GM19023 (cell line): ENCODE measurements around the gene GRHPR.
"Not testable (repeated sequence)": the region's sequence is repeated elsewhere in the genome, so short reads cannot be mapped to it uniquely, and the experiment has no call there.

ENCODE experiments used
- ATAC-seq: cut with Tn5 transposase; IDR thresholded peaks from one replicate; pipeline ENCODE4 v1.9.1; 2021; ENCODE audit warnings: mild to moderate bottlenecking, moderate library complexity; ENCODE audit not compliant: unreplicated experiment

Gene GRHPR

DNA sequence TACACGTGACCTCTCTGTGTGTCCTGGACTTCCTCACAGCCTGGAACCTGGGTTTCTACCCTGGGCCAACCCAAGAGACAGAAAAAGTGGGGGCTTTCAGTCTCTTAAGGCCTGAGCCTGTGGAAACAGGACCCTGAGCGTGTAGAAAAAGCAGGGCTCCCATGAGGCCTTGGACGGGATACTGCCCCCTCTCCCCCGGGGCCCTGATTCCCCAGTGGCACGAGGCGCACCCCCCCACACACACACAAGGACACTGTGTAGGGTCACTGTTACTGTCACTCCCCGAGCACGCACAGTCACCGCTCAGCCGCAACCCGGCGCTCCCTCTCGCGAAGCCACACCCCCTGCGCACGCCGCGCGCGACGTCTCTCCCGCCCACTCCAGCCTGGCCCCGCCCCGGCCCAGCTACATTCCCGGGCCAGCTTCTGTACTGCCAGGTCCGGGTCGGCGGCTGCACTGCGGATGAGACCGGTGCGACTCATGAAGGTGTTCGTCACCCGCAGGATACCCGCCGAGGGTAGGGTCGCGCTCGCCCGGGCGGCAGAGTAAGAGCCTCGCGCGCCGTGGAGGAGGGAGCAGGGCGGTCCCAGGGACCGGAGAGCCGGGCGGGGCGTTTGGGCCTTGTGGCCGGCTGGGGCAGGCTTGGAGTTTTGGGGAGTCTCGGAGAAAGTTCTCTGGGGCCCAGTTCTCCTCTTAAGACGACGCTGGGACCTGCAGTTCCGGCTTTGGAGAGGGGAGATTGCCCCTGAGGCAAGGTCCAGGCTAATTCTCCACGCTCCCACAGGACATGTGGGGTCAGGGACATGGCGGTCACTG, at the start of gene GRHPR:
GRHPR (plus strand) TSS at position 408 of the 816 bp plus-strand sequence; CDS start at position 463, 55 bp downstream.
- peak; percentile 97 for ATAC-seq

- ATAC-seq = no peak
Observed at GRCh38 chr9:37372839-37373238, 49.7 kb upstream of the GRHPR start.

DNA sequence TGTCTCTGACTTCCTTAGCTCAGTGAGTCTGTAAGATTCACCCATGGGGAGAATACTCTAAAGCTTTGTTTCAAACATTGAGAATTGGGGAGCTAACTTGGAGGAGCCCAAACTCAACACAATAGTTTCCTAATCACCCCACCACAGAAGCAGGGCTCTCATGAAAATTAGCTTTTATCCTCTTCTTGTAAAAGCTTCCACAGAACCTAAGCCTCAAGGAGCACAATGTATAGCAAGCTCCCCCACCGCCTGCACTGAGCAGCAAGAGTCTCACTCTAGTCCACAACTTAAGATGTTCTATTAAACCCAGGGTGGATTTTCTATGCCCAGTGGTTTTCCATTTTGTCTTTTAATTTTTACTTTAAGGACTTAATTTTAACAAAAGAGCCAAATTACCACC, 48.9 kb upstream of the GRHPR start:
- no peak for ATAC-seq

- ATAC-seq = no peak
Observed at GRCh38 chr9:37374892-37375291, 47.6 kb upstream of the GRHPR start.

GRCh38 chr9:37377688-37378612, 44.5 kb upstream of the GRHPR start:
- peak; percentile 42 for ATAC-seq

- no peak for ATAC-seq
Observed at GRCh38 chr9:37378613-37379004, 43.9 kb upstream of the GRHPR start.

- ATAC-seq = no peak
Observed at GRCh38 chr9:37379835-37380234, 42.7 kb upstream of the GRHPR start.

DNA sequence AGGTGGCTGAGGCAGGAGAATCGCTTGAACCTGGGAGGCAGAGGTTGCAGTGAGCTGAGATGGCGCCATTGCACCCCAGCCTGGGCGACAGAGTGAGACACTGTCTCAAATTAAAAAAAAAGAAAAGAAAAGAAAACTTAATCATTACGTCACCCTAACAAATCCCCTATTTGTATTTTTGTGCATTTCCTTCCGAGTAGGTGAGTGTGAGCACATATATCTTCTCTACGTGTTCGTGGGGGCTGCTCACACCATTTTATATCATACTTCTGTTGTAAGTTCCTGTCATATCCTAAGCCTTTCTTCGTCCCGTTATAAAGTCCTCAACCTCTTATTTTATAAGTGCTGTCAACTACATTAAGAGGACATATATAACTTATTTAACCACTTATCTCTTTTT, 41.9 kb upstream of the GRHPR start:
- ATAC-seq = no peak

DNA sequence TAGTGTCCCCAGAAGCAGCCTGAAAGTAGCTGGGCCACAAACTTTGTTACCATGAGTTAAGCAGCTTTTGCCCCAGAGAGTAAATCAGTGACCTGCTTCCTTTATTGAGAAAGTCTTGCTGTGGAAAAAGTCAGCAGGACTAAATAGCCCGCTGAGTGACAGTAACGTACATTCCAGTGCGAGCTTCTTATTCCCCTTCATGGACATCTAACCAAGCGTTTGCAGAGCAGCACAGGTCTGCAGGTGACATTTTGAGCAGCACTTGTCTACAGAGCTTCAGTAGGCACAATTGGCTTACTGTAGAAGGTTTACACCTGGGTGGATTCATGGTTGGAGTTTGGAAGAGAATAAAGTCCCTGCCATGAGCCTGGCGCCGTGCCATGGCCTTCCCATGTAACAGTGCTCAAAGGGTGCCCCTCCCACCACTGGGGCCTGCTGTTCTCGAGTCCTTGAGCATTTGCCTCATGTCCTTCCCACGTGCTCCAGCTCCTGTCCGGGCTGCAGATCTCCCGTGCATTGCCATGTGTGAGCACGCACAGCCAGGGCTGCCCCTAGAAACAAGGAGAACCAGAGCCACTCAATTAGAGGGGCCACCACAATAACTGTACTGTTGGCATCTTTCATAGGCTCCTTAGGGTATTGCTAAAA, 41.3 kb upstream of the GRHPR start:
- no peak for ATAC-seq

- ATAC-seq = peak; percentile 37
Observed at GRCh38 chr9:37382161-37382981, 40.1 kb upstream of the GRHPR start.

- ATAC-seq = peak; percentile 19
Observed at GRCh38 chr9:37382982-37383357, 39.5 kb upstream of the GRHPR start.

DNA sequence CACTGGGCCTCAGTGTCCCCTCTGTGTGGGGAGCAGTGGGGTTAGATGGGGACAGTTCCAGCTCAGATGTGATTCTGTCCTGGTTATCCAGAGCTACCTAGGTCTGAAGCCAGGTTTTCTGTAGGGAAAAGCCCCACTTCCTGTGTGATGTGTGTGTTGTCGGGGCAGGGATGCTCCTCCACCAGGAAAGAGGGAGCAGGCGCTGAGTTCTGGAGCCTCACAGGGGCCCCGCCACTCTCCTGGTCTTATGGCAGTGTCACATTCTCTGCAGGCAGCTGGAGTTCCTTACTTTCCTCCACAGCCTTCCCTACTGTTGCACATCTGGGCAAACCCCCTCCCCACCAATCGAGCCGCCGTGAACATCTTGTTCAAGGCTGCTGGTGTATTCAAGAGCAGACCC, 39.1 kb upstream of the GRHPR start:
- no peak for ATAC-seq

GRCh38 chr9:37383876-37384746, 38.4 kb upstream of the GRHPR start:
- no peak for ATAC-seq

DNA sequence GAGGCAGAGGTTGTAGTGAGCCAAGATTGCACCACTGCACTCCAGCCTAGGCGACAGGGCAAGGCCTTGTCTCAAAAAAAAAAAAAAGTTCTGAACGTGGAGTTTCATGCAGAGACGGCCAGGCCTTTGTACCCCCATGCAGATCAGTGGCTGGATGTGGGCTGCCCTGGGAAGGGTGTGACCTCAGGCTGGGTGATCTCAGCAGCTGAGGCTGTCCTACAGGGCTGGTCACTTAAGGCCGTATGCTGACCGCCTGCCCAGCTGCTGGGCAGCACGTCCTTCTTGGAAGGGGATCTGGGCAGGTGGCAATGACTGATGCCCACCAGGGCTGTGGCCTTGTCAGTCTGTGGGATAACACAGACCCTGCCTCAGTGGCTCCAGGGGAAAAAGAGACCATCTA, 37.2 kb upstream of the GRHPR start:
- ATAC-seq = no peak

DNA sequence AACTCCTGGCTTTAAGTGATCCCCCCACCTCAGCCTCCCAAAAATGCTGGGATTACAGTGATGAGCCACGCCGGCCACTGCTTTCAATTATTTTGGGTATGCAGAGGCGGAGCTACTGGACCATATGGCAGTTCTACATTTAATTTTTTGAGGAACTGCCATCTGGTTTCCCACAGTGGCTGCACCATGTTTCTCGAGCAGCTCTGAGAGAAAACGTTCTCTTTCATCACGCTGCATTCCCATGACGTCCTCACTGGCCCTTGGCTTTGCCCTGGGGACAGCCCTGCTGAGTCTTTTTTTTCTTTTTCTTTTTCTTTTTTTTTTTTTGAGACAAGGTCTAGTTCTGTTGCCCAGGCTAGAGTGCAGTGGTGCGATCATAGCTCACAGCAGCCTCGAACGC, 35.5 kb upstream of the GRHPR start:
- no peak for ATAC-seq

DNA sequence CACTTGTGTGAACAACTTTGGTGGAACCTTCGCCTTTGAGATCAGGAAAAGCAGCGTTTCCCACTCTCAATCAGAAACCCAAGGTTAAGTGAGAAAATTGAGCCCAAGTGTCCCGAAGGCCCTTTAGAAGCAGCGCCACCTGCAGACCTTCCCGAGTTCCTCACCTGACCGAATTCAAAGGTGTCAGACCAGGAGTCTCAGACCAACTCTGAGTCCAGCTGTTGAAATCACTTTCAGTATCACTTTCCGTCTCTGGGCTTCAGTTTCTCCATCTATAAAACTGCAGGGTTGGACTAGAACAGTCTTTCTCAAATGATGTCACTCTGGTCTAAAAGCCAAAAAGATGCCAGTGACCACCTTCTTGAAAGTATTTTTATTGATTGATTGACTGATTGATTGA, 31.7 kb upstream of the GRHPR start:
- ATAC-seq = peak; percentile 79

DNA sequence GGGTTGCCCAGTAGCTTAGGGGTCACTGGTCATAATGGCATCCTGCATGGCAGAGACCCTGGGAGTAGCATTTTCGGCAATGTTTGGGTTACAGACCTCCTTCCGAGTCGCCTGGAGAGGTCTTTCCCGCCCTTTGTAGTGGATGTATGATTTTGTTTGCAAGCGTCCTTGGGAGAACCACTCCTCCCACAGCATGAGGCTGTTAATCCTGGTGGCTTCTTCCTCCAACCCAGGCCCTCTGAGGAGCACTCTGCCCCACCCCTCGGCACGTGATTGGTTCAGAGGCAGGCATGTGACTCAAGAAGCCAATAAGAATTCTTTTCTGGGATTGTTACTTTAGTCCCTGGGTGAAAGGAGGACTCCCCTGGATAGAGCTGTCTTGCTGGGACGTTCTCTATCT, 30.2 kb upstream of the GRHPR start:
- ATAC-seq = no peak

DNA sequence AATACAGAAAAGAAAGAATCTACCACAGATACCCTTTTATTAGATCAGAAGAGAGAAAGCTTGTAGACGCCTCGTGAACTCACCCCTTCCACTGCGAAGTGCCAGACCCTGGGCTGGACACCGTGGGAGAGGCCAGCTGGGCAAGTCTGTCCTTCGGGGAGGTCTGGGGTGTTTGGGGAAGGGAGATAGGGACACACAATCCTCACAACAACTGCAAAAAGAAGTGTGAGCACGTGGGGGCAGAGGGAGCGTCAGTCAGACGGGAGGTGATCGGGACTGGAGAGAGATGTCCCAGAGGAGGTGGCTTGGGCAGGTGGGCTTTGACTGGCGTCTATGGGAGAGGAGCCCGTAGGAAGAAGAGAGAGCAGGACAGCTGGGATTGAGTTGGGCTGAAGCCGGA, 27.3 kb upstream of the GRHPR start:
- no peak for ATAC-seq

GRCh38 chr9:37395663-37396062, 26.8 kb upstream of the GRHPR start:
- no peak for ATAC-seq

DNA sequence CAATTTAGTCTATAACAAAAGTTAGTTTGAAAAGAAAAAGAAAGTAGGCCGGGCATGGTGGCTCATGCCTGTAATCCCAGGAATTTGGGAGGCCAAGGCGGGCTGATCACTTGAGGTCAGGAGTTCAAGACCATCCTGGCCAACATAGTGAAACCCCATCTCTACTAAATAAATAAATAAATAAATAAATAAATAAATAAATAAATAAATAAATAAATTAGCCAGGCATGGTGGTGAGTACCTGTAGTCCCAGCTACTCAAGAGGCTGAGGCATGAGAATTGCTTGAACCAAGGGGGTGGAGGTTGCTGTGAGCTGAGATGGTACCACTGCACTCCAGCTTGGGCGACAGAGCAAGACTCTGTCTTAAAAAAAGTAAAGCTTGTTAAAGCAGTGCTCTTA, 24.5 kb upstream of the GRHPR start:
- ATAC-seq = not testable (repeated sequence)
